NB4 (cell line): ENCODE measurements around the gene DNAJC1.
"Not testable (repeated sequence)": the region's sequence is repeated elsewhere in the genome, so short reads cannot be mapped to it uniquely, and the experiment has no call there.

Experiments
- CTCF ChIP-seq: IDR thresholded peaks from one replicate; pipeline ENCODE4 v1.5.1; 2012; ENCODE audit warnings: low read depth, low read length
- POLR2A ChIP-seq: IDR thresholded peaks from 2 replicates; pipeline ENCODE4 v1.6.1; 2011; ENCODE audit warnings: mild to moderate bottlenecking; ENCODE audit not compliant: insufficient read length; ENCODE audit errors: extremely low read depth

GRCh38 chr10:21834574-21834973 is 169.0 kb downstream of the DNAJC1 start:
- TF ChIP-seq POLR2A, CTCF: not testable (repeated sequence)
